GM12878 (cell line): Measurements from ENCODE around the gene VCL. TPM values are rescaled to one million over a fixed set of nuclear protein-coding genes. Genes with fewer than 3 reads are reported as not detected.

ENCODE experiments used
- ATAC-seq: fragments of 200-7000 bp; cut with Tn5 transposase; 3 replicates; pipeline ENCODE4 v1.9.1; 2020; ENCODE audit warnings: mild to moderate bottlenecking, moderate library complexity
- BruUV-seq: library from RNA; stranded (reverse); fragments of 400-500 nt; replicated peaks from 2 replicates; lab custom pipeline; 2021; lab: Mats Ljungman, UMichigan
- CTCF ChIA-PET: fragments of 300-600 bp; sonication (Branson Sonifier 250); formaldehyde crosslinking; extraction: SDS; loops from one replicate; lab custom pipeline; 2021; ENCODE audit warnings: inconsistent platforms; lab: Yijun Ruan, JAX
- POLR2A ChIA-PET: fragments of 350-600 bp; formaldehyde crosslinking; extraction: SDS; loops from one replicate; lab custom pipeline; 2021; ENCODE audit warnings: inconsistent platforms; lab: Charles Lee
- RAD21 ChIA-PET: fragments of 300-600 bp; sonication (Branson Sonifier 250); formaldehyde crosslinking; loops from one replicate; lab custom pipeline; 2023; ENCODE audit warnings: antibody characterized with exemption; ENCODE audit not compliant: unreplicated experiment; lab: Charles Lee
- SMC1A ChIA-PET: fragments of 300-600 bp; sonication (Branson Sonifier 250); formaldehyde crosslinking; loops from one replicate; lab custom pipeline; 2023; ENCODE audit not compliant: unreplicated experiment, uncharacterized antibody; lab: Charles Lee
- DNase-seq: peaks from one replicate; pipeline ENCODE4 v3.0.0-alpha.2; 2011; ENCODE audit warnings: low read depth, low spot score
- FAIRE-seq: peaks from 3 replicates; lab custom pipeline; 2011; peaks lifted over from hg19 to GRCh38; lab: Jason Lieb, UNC
- H2AFZ ChIP-seq: 2 replicates; pipeline ENCODE4 v1.6.0; 2011; ENCODE audit warnings: low read depth, low read length, control low read depth; ENCODE audit not compliant: control insufficient read depth
- H3K27ac ChIP-seq: 2 replicates; pipeline ENCODE4 v1.5.1; 2011; ENCODE audit warnings: control low read depth; ENCODE audit not compliant: control insufficient read depth, insufficient read depth
- H3K27me3 ChIP-seq, 2 experiments: replicated peaks in 1 of 2; 2 replicates each; pipeline versions ENCODE4 v1.6.0 to v1.6.1; 2011; ENCODE audit warnings: low read length in 1 of 2; ENCODE audit not compliant: control insufficient read depth in 2 of 2, insufficient read depth in 2 of 2
- H3K36me3 ChIP-seq, 2 experiments: 2 replicates each; pipeline ENCODE4 v1.5.1; 2011; ENCODE audit warnings: low read length in 1 of 2; ENCODE audit not compliant: control insufficient read depth in 2 of 2, insufficient read depth in 2 of 2
- H3K4me1 ChIP-seq: 2 replicates; pipeline ENCODE4 v1.6.1; 2011; ENCODE audit warnings: mild to moderate bottlenecking, low read length, moderate library complexity, mixed read lengths; ENCODE audit not compliant: control insufficient read depth, insufficient read depth
- H3K4me2 ChIP-seq: 2 replicates; pipeline ENCODE4 v1.6.0; 2011; ENCODE audit warnings: control low read depth; ENCODE audit not compliant: control insufficient read depth, insufficient read depth
- H3K4me3 ChIP-seq: fragments of 200-600 bp; sonication (generic); 2 replicates; pipeline ENCODE4 v1.5.1; 2016
- H3K79me2 ChIP-seq: 2 replicates; pipeline ENCODE4 v1.6.0; 2011; ENCODE audit warnings: low read length; ENCODE audit not compliant: control insufficient read depth, insufficient read depth
- H3K9ac ChIP-seq: 2 replicates; pipeline ENCODE4 v1.8.0; 2011; ENCODE audit warnings: low read length, control low read depth, mixed read lengths; ENCODE audit not compliant: control insufficient read depth, insufficient read depth
- H3K9me3 ChIP-seq: replicated peaks from 3 replicates; pipeline ENCODE4 v1.5.1; 2011; ENCODE audit warnings: mild to moderate bottlenecking, low read length; ENCODE audit not compliant: control insufficient read depth, insufficient read depth
- H4K20me1 ChIP-seq: 2 replicates; pipeline ENCODE4 v1.6.0; 2011; ENCODE audit not compliant: control insufficient read depth, insufficient read depth
- ATF2 ChIP-seq: IDR thresholded peaks from 2 replicates; pipeline ENCODE4 v1.6.1; 2012; ENCODE audit warnings: low read length, inconsistent platforms
- ATF7 ChIP-seq: fragments of 450-650 bp; IDR thresholded peaks from 2 replicates; pipeline ENCODE4 v1.6.1; 2016; ENCODE audit warnings: low read depth, mild to moderate bottlenecking
- BACH1 ChIP-seq: fragments of 450-650 bp; IDR thresholded peaks from 2 replicates; pipeline ENCODE4 v1.6.1; 2017; ENCODE audit warnings: mild to moderate bottlenecking, borderline replicate concordance
- CEBPB ChIP-seq, 2 experiments: fragments of 150-350 bp in 1 of 2; IDR thresholded peaks; 2 replicates each; pipeline ENCODE4 v1.6.1; 2012 to 2014; ENCODE audit warnings: low read depth in 2 of 2, low read length in 2 of 2, borderline replicate concordance in 1 of 2, inconsistent platforms in 1 of 2
- EED ChIP-seq: sonication (generic); IDR thresholded peaks from 2 replicates; pipeline ENCODE4 v1.6.1; 2016; ENCODE audit warnings: antibody characterized with exemption, low read depth
- ESRRA ChIP-seq: IDR thresholded peaks from 2 replicates; pipeline ENCODE4 v1.6.1; 2012; ENCODE audit warnings: mild to moderate bottlenecking, low read length, improper control_type of control experiment
- IKZF2 ChIP-seq, 2 experiments: fragments of 450-650 bp; IDR thresholded peaks; 2 replicates each; pipeline ENCODE4 v1.6.1; 2017; ENCODE audit warnings: mild to moderate bottlenecking in 2 of 2, moderate library complexity in 2 of 2
- MYC ChIP-seq: IDR thresholded peaks from 2 replicates; pipeline ENCODE4 v1.6.1; 2011; ENCODE audit warnings: mild to moderate bottlenecking, low read length, moderate library complexity, inconsistent platforms; ENCODE audit not compliant: insufficient read depth, insufficient replicate concordance, insufficient read length, severe bottlenecking
- NFYB ChIP-seq: IDR thresholded peaks from 2 replicates; pipeline ENCODE4 v1.6.1; 2011; ENCODE audit warnings: low read depth, mild to moderate bottlenecking, low read length, improper control_type of control experiment, moderate library complexity; ENCODE audit not compliant: insufficient read depth
- PAX8 ChIP-seq: fragments of 450-650 bp; IDR thresholded peaks from 2 replicates; pipeline ENCODE4 v1.6.1; 2017; ENCODE audit warnings: mild to moderate bottlenecking, moderate library complexity
- PRDM15 ChIP-seq: fragments of 450-650 bp; formaldehyde crosslinking; IDR thresholded peaks from 2 replicates; pipeline ENCODE4 v1.4.0; 2020; ENCODE audit warnings: mild to moderate bottlenecking, moderate library complexity
- RUNX3 ChIP-seq: IDR thresholded peaks from 2 replicates; pipeline ENCODE4 v1.6.1; 2012; ENCODE audit warnings: low read length, inconsistent platforms
- SMC3 ChIP-seq: IDR thresholded peaks from 2 replicates; pipeline ENCODE4 v1.6.1; 2011; ENCODE audit warnings: low read length, improper control_type of control experiment, borderline replicate concordance
- SPI1 ChIP-seq: IDR thresholded peaks from 2 replicates; pipeline ENCODE4 v1.6.1; 2011; ENCODE audit warnings: low read depth, mild to moderate bottlenecking, low read length, moderate library complexity, borderline replicate concordance; ENCODE audit not compliant: insufficient read depth
- SRF ChIP-seq, 2 experiments: IDR thresholded peaks; 2 replicates each; pipeline ENCODE4 v1.6.1; 2011; ENCODE audit warnings: low read depth in 2 of 2, low read length in 2 of 2, mild to moderate bottlenecking in 1 of 2, moderate library complexity in 1 of 2
- TARDBP ChIP-seq: IDR thresholded peaks from 2 replicates; pipeline ENCODE4 v1.6.1; 2016; ENCODE audit warnings: borderline replicate concordance
- YY1 ChIP-seq: IDR thresholded peaks from 2 replicates; pipeline ENCODE4 v1.6.1; 2011; ENCODE audit warnings: low read depth, mild to moderate bottlenecking, low read length
- ZSCAN29 ChIP-seq: fragments of 450-650 bp; IDR thresholded peaks from 2 replicates; pipeline ENCODE4 v1.6.1; 2017; ENCODE audit warnings: mild to moderate bottlenecking, moderate library complexity
- WGBS: methylation state at CpG from one replicate; pipeline ENCODE4 v1.1.6; 2016; ENCODE audit warnings: low lambda C conversion rate; ENCODE audit not compliant: insufficient replicate concordance, insufficient coverage; ENCODE audit errors: missing lambda C conversion rate; 5-methylcytosine and 5-hydroxymethylcytosine counted together
- in situ Hi-C: fragments of 300-500 bp; cut with MboI; formaldehyde crosslinking; loops from 9 replicates; pipeline ENCODE4 v1.14.3; 2018; ENCODE audit warnings: mixed read lengths
- intact Hi-C: fragments of 100-400 bp; cut with micrococcal nuclease; formaldehyde crosslinking; loops from one replicate; pipeline ENCODE4 v1.14.2; 2022; ENCODE audit not compliant: unreplicated experiment
- polyA plus RNA-seq, 11 experiments: library from polyadenylated mRNA; depleted of rRNA in 4 of 11; unstranded in 6 of 11; stranded (reverse) in 5 of 11; fragments of >200 nt; fragmentation: Nextera tagmentation in 4 of 11; fragmentation: Illumina TruSeq in 1 of 11; extraction: Ambion mirVana in 4 of 11; extraction: Trizol in 1 of 11; gene quantifications; 1 replicate in 1 of 11; 2 replicates in 10 of 11; pipeline versions ENCODE4 v1.2.1 to v1.2.3, GENCODE V29; 2011 to 2016; ENCODE audit warnings: inconsistent platforms in 2 of 11, missing spikeins in 2 of 11, low read depth in 1 of 11
- total RNA-seq, 4 experiments: library from RNA; depleted of rRNA in 3 of 4; stranded (reverse); fragments of >200 nt in 3 of 4; fragmentation: Illumina TruSeq in 1 of 4; extraction: Trizol in 1 of 4; gene quantifications; 2 replicates each; pipeline versions ENCODE4 v1.2.1 to v1.2.3, GENCODE V29; 2013 to 2021

Gene VCL
- total and polyA plus RNA-seq, 10 of the 15 experiments (the other 5 are each of a cell fraction or from before 2014, with no cell fraction given), result 6.7 to 54.6 (median 24.3) TPM

GRCh38 chr10:73998929-73999691 is 1.2 kb downstream of the VCL start (continued):
- TF ChIP-seq CEBPB (IDR thresholded peaks at IDR 0.05; ENCODE audit: borderline replicate concordance in 1 of 2, low read depth in 2 of 2, low read length in 2 of 2) (no peak), RUNX3 (peak; percentile 55), SMC3 (no peak), IKZF2 (IDR thresholded peaks at IDR 0.05) (peak; percentile 58 to 60; a peak in 3 of 4 replicates), BACH1 (no peak), MYC (no peak), EED (peak; percentile 77)

- Histone ChIP-seq H3K9ac (no peak overlapping the region), H2AFZ (no peak overlapping the region), H3K4me1 (peaks cover 9% of the 10 kb centered on the region), H4K20me1 (no peaks in the 10 kb centered on the region), H3K27me3 (no peaks in the 10 kb centered on the region), H3K27ac (no peak overlapping the region), H3K36me3 (no peaks in the 10 kb centered on the region), H3K4me2 (peak overlapping the region; percentile 85), H3K79me2 (peaks cover 6% of the 10 kb centered on the region), H3K4me3 (0 out of 2 replicates have a peak overlapping the region, but pooled peaks have one; percentile 86), H3K9me3 (no peaks in the 10 kb centered on the region)
- in situ Hi-C loops, result no loop called here
- ChIA-PET POLR2A (interaction anchor here (0.5 to 1.3 kb wide), 6 partner anchors 8 to 587 kb away, joined by 3 to 6 read pairs (median 4); no protein-coding TSS in a partner anchor), CTCF (interaction anchor here (0.6 to 3.5 kb wide), 14 partner anchors 9 to 118 kb away, joined by 3 to 13 read pairs (median 4); no protein-coding TSS in a partner anchor), SMC1A (interaction anchor here (0.7 to 5.2 kb wide), 19 partner anchors 7 to 104 kb away, joined by 3 to 22 read pairs (median 4); no protein-coding TSS in a partner anchor), RAD21 (interaction anchor here (0.6 to 1.6 kb wide), 10 partner anchors 9 to 1116 kb away, joined by 3 to 7 read pairs (median 3); no protein-coding TSS in a partner anchor)
- peak; percentile 76 for FAIRE-seq
- DNase-seq, result no peak
- 100% methylated on average over 1 of the region's 1 CpG for WGBS
- intact Hi-C loops, result loop anchor here (5.0 kb wide), 1 partner anchor 42 kb away; no protein-coding TSS in a partner anchor
- no peak for ATAC-seq
- TSS peak; percentile 56 for BruUV-seq
- TF ChIP-seq NFYB (no peak), ATF7 (no peak), ESRRA (no peak), SRF (IDR thresholded peaks at IDR 0.05; ENCODE audit: low read depth in 2 of 2, low read length in 2 of 2) (no peak), ATF2 (no peak), TARDBP (no peak), PAX8 (no peak), YY1 (no peak), PRDM15 (no peak), ZSCAN29 (no peak), SPI1 (no peak)
These were observed 1.8 kb downstream of the VCL start for GRCh38 chr10:73999703-74000102.
